ENCODE data around the gene TP53INP2. TPM values are rescaled to one million over a fixed set of nuclear protein-coding genes. Genes with fewer than 3 reads are reported as not detected.

The TP53INP2 gene
- total RNA-seq, 2 experiments from 2014 or later = 2.3 to 2.5 TPM

DNA sequence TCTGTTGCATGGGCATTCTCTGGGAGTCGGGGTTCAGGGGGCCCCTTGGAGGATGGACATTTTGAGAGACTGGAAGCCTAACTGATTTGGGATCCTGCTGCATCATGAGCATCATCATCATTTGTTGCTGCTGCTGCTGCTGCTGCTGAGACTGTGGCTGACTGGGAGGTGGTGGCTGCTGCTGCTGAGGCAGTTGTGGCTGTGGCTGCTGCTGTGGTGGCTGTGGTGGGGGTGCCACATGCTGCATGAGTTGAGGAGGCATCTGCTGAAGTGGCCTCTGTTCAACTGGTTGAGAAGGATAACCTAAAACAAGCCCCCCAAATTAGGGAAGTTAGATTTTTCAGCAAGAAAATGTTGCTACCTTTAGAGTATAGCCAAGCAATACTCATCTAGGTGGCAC lies 38.9 kb downstream of the TP53INP2 start:
- Mint-ChIP-seq H3K36me3 (peaks cover 32% of the 10 kb centered on the region), H3K4me3 (no peak overlapping the region), H3K27me3 (no peaks in the 10 kb centered on the region), H3K4me1 (ENCODE audit: low read depth) (peaks cover 9% of the 10 kb centered on the region), H3K27ac (no peak overlapping the region), H3K9me3 (no peaks in the 10 kb centered on the region)
- ChIA-PET CTCF (no interaction called here), POLR2A (no interaction called here)
- intact Hi-C loops (cut with micrococcal nuclease) = no loop called here
- no peak for DNase-seq

DNA sequence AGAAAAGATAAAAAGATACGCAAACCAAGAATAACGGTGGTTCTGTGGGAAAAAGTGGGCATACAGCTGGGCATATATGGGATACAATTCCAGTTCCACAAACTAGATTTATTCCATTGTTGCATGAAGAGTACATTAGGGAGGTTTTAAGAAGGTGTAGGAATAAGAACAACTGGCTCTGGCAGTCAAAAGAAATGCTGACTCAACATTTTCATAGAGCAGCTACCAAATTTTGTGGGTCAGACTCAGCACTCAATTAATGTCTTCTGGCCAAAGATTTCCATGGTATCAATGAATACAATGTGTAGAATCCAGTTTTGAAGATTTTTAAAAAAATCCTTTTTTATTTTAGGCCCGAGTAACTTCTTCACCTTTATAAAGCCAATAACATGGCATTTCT lies 40.2 kb downstream of the TP53INP2 start:
- ChIA-PET CTCF (no interaction called here), POLR2A (no interaction called here)
- Mint-ChIP-seq H3K4me3 (no peak overlapping the region), H3K4me1 (ENCODE audit: low read depth) (peaks cover 9% of the 10 kb centered on the region), H3K9me3 (no peaks in the 10 kb centered on the region), H3K36me3 (peaks cover 36% of the 10 kb centered on the region), H3K27ac (no peak overlapping the region), H3K27me3 (no peaks in the 10 kb centered on the region)
- intact Hi-C loops (cut with micrococcal nuclease) = no loop called here
- DNase-seq = no peak

DNA sequence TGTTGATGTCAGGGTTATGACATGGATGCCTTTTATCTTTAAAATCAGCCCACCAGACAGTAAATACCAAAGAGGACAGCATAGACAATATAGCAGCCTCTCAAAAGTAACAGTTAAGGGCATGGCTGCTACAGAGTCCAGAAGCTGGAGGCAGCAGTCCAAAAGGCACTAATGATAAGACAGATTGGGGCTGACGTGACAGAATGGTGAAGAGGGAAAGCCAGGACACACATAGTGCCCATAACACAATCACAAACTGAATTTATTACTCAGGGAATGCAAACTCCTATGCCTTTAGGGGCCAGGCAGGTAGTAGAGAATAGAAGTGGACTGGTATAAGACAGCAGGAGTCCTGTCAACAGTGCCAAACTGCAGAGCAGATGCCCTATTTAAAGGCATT lies 40.7 kb downstream of the TP53INP2 start:
- Mint-ChIP-seq H3K36me3 (peaks cover 39% of the 10 kb centered on the region), H3K27ac (no peak overlapping the region), H3K4me1 (ENCODE audit: low read depth) (peaks cover 9% of the 10 kb centered on the region), H3K9me3 (no peaks in the 10 kb centered on the region), H3K27me3 (no peaks in the 10 kb centered on the region), H3K4me3 (no peak overlapping the region)
- DNase-seq = no peak
- intact Hi-C loops (cut with micrococcal nuclease) = no loop called here
- POLR2A ChIA-PET = no interaction called here
- CTCF ChIA-PET = interaction anchor here (0.6 kb wide), 1 partner anchor 412 kb away, joined by 3 read pairs; no protein-coding TSS in a partner anchor

GRCh38 chr20:34746674-34747073 lies 42.5 kb downstream of the TP53INP2 start:
- Mint-ChIP-seq H3K9me3 (no peaks in the 10 kb centered on the region), H3K27me3 (no peaks in the 10 kb centered on the region), H3K4me1 (ENCODE audit: low read depth) (peaks cover 9% of the 10 kb centered on the region), H3K4me3 (no peak overlapping the region), H3K27ac (no peak overlapping the region), H3K36me3 (peaks cover 31% of the 10 kb centered on the region)
- ChIA-PET POLR2A (no interaction called here), CTCF (interaction anchor here (3.1 kb wide), 1 partner anchor 22 kb away, joined by 20 read pairs; no protein-coding TSS in a partner anchor)
- intact Hi-C loops (cut with micrococcal nuclease) = no loop called here
- no peak for DNase-seq

GRCh38 chr20:34747479-34747878 lies 43.3 kb downstream of the TP53INP2 start:
- no peak overlapping the region for H3K27ac Mint-ChIP-seq
- H3K4me3 Mint-ChIP-seq = no peak overlapping the region
- DNase-seq = no peak
- peaks cover 9% of the 10 kb centered on the region for H3K4me1 Mint-ChIP-seq (ENCODE audit: low read depth)
- H3K27me3 Mint-ChIP-seq = no peaks in the 10 kb centered on the region
- POLR2A ChIA-PET = interaction anchor here (0.6 kb wide), 1 partner anchor 40 kb away, joined by 3 read pairs; no protein-coding TSS in a partner anchor
- CTCF ChIA-PET = interaction anchor here (1.0 to 3.1 kb wide), 2 partner anchors 22 to 271 kb away, joined by 3 to 20 read pairs; no protein-coding TSS in a partner anchor
- intact Hi-C loops (cut with micrococcal nuclease) = no loop called here
- peaks cover 31% of the 10 kb centered on the region for H3K36me3 Mint-ChIP-seq
- H3K9me3 Mint-ChIP-seq = no peaks in the 10 kb centered on the region

GRCh38 chr20:34748709-34749108 lies 44.6 kb downstream of the TP53INP2 start:
- H3K27ac Mint-ChIP-seq = no peak overlapping the region
- peaks cover 9% of the 10 kb centered on the region for H3K4me1 Mint-ChIP-seq (ENCODE audit: low read depth)

DNA sequence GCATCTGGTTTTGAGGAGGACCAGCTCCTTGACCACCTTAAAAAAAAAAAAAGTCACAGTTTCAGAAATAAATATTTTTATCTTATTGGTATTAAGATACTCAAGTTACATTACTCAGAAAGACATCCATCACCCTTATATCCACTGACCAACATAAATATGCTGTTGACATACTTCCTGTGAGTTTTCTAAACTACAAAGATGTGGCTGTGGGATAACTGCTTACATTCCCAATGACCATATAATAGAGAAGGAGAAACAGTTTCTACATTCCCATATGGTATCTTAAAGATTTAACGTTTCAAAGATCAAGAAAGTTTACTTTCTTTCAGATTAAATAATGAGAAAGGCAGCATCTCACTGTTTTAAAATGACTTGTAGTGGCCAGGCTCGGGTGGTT lies 46.3 kb downstream of the TP53INP2 start:
- POLR2A ChIA-PET = no interaction called here
- no peak overlapping the region for H3K27ac Mint-ChIP-seq
- DNase-seq = no peak
- no peaks in the 10 kb centered on the region for H3K27me3 Mint-ChIP-seq
- peaks cover 28% of the 10 kb centered on the region for H3K36me3 Mint-ChIP-seq
- intact Hi-C loops (cut with micrococcal nuclease) = no loop called here
- no peak overlapping the region for H3K4me3 Mint-ChIP-seq
- peaks cover 9% of the 10 kb centered on the region for H3K4me1 Mint-ChIP-seq (ENCODE audit: low read depth)
- CTCF ChIA-PET = interaction anchor here (0.8 kb wide), 1 partner anchor 19 kb away, joined by 3 read pairs; no protein-coding TSS in a partner anchor
- no peaks in the 10 kb centered on the region for H3K9me3 Mint-ChIP-seq

More at GRCh38 chr20:34748709-34749108, 44.6 kb downstream of the TP53INP2 start:
- intact Hi-C loops (cut with micrococcal nuclease) = no loop called here
- H3K4me3 Mint-ChIP-seq = no peak overlapping the region
- no peak for DNase-seq
- ChIA-PET CTCF (interaction anchor here (1.0 to 3.1 kb wide), 3 partner anchors 20 to 436 kb away, joined by 3 to 20 read pairs (median 3); no protein-coding TSS in a partner anchor), POLR2A (no interaction called here)
- no peaks in the 10 kb centered on the region for H3K27me3 Mint-ChIP-seq
- no peaks in the 10 kb centered on the region for H3K9me3 Mint-ChIP-seq
- H3K36me3 Mint-ChIP-seq = peaks cover 24% of the 10 kb centered on the region

DNA sequence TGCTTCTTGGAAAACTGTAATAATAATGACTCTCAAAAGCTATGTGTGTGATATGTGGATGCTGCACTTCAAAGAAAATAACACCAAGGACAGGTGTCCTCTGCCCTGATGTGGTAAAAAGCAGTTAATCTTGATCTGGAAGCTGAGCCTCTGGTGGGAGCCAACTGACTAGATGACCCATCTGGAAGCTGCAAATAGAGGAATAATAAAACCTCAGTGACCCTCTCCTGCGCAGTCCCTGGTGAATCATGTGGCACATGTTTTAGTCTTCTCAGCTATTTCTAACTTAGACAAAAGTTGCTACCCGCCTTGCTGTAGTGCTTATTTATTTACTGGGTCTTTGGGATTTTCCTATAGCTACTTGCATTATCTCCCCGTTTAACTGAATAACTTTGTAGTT lies 47.3 kb downstream of the TP53INP2 start:
- ChIA-PET CTCF (interaction anchor here (1.3 kb wide), 1 partner anchor 19 kb away, joined by 4 read pairs; no protein-coding TSS in a partner anchor), POLR2A (no interaction called here)
- no peak overlapping the region for H3K4me3 Mint-ChIP-seq
- peaks cover 26% of the 10 kb centered on the region for H3K36me3 Mint-ChIP-seq
- H3K27ac Mint-ChIP-seq = no peak overlapping the region
- no peaks in the 10 kb centered on the region for H3K27me3 Mint-ChIP-seq
- peaks cover 9% of the 10 kb centered on the region for H3K4me1 Mint-ChIP-seq (ENCODE audit: low read depth)
- H3K9me3 Mint-ChIP-seq = no peaks in the 10 kb centered on the region
- no peak for DNase-seq
- intact Hi-C loops (cut with micrococcal nuclease) = no loop called here

DNA sequence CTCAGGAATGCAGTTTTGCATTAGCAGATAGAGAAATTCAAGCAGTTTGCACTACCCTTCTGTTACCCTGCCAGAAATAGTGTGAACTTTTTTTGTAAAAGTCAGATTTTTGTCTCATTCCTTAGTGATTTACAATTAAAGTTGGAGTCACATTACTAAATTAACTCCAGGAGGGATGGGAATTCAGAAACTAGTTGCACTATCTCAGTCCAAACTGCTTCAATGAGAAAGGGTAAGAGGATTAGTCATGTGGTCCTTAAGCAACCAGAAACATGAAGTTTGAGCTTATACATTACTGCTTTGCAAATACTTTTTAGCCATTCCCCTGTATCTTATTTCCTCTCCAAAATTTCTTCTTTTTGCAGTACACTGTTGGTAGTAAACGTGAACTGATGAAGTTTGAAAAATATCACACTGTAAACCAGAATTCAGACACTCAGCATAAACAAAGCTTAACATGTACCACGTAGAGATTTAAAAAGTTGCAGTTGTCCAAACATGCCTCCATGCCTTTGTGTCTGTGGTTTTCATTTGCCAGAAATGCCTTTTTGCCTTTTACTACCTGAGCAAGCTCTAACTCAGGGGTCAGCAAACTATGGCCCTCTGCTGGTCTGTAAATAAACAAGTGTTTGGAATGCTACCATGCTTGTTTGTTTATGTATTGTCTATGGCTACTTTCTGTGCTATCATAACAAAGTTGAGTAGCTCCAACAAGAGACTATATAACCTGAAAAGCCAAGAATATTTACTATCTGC lies 49.7 kb downstream of the TP53INP2 start:
- Mint-ChIP-seq H3K27me3 (no peaks in the 10 kb centered on the region), H3K9me3 (no peaks in the 10 kb centered on the region), H3K27ac (no peak overlapping the region), H3K36me3 (peaks cover 36% of the 10 kb centered on the region), H3K4me1 (ENCODE audit: low read depth) (no peaks in the 10 kb centered on the region), H3K4me3 (no peak overlapping the region)
- POLR2A ChIA-PET = no interaction called here
- intact Hi-C loops (cut with micrococcal nuclease) = no loop called here
- CTCF ChIA-PET = interaction anchor here (0.7 to 1.0 kb wide), 2 partner anchors 16 to 230 kb away, joined by 3 to 6 read pairs; no protein-coding TSS in a partner anchor
- no peak for DNase-seq

DNA sequence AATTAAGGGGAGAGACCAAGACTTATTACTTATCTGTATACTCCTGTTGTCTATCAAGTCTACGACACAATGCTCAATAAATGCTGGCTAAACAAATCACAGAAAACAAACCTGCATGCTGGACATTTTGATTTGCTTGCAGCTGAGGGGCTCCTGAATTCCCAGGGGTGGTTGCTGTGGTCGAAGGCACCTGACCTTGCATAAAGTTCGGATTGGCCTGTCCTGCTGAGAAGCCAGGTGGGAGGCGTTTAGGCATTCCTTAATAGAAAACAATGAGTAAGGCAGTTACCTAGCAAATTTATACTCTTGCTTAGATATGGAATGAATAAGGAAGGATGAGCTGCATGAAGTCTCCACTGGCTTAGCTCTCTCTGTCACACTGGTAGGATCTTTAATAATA lies 50.5 kb downstream of the TP53INP2 start:
- Mint-ChIP-seq H3K4me1 (ENCODE audit: low read depth) (no peaks in the 10 kb centered on the region), H3K27ac (no peak overlapping the region), H3K9me3 (no peaks in the 10 kb centered on the region), H3K27me3 (no peaks in the 10 kb centered on the region), H3K4me3 (no peak overlapping the region), H3K36me3 (peaks cover 35% of the 10 kb centered on the region)
- CTCF ChIA-PET = no interaction called here
- DNase-seq = no peak
- intact Hi-C loops (cut with micrococcal nuclease) = no loop called here
- POLR2A ChIA-PET = no interaction called here

DNA sequence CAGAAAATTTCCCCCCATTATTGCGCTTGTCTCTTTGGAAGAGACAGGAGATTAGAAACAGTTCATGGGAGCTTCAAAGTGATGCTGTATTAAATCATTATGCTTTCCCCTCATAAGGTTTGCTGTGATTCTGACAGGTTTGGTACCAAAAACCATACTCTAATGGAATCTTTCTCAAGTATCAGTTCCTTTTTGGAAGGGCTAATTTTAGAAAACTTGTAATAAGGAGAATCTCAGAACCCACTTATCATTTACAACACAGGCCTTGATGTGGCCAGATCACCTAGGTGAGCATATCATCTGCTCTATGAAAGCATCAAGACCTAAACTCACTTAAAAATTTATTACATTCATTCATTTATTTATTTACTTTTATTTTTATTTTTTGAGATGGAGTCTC lies 51.2 kb downstream of the TP53INP2 start:
- ChIA-PET CTCF (interaction anchor here (2.8 kb wide), 1 partner anchor 14 kb away, joined by 16 read pairs; no protein-coding TSS in a partner anchor), POLR2A (interaction anchor here (1.2 kb wide), 1 partner anchor 52 kb away, joined by 3 read pairs; no protein-coding TSS in a partner anchor)
- H3K4me1 Mint-ChIP-seq (ENCODE audit: low read depth) = no peaks in the 10 kb centered on the region
- DNase-seq = no peak
- intact Hi-C loops (cut with micrococcal nuclease) = no loop called here
- no peak overlapping the region for H3K27ac Mint-ChIP-seq
- H3K9me3 Mint-ChIP-seq = no peaks in the 10 kb centered on the region
- no peak overlapping the region for H3K4me3 Mint-ChIP-seq
- H3K27me3 Mint-ChIP-seq = no peaks in the 10 kb centered on the region
- H3K36me3 Mint-ChIP-seq = peaks cover 33% of the 10 kb centered on the region

GRCh38 chr20:34762031-34762555 lies 57.9 kb downstream of the TP53INP2 start:
- no peaks in the 10 kb centered on the region for H3K27me3 Mint-ChIP-seq
- H3K27ac Mint-ChIP-seq = no peak overlapping the region
- no peaks in the 10 kb centered on the region for H3K4me1 Mint-ChIP-seq (ENCODE audit: low read depth)

More at GRCh38 chr20:34762031-34762555, 57.9 kb downstream of the TP53INP2 start:
- ChIA-PET CTCF (interaction anchor here (0.6 to 0.9 kb wide), 2 partner anchors 48 to 224 kb away, joined by 3 read pairs; no protein-coding TSS in a partner anchor), POLR2A (no interaction called here)
- intact Hi-C loops (cut with micrococcal nuclease) = loop anchor here (10.0 kb wide), 2 partner anchors 47 to 227 kb away; no protein-coding TSS in a partner anchor
- Mint-ChIP-seq H3K36me3 (peaks cover 27% of the 10 kb centered on the region), H3K4me3 (no peak overlapping the region), H3K9me3 (no peaks in the 10 kb centered on the region)
- DNase-seq = no peak
